ENCODE data around the gene CSNK2A3.
"Not testable (repeated sequence)": the region's sequence is repeated elsewhere in the genome, so short reads cannot be mapped to it uniquely, and the experiment has no call there.

The CSNK2A3 gene

GRCh38 chr11:11380883-11381282 is 27.8 kb upstream of the CSNK2A3 start:
- DNase-seq: no peak

- DNase-seq: no peak
Measured at GRCh38 chr11:11380340-11380739, 27.3 kb upstream of the CSNK2A3 start.

GRCh38 chr11:11379661-11380060 is 26.6 kb upstream of the CSNK2A3 start:
- no peak for DNase-seq

DNA sequence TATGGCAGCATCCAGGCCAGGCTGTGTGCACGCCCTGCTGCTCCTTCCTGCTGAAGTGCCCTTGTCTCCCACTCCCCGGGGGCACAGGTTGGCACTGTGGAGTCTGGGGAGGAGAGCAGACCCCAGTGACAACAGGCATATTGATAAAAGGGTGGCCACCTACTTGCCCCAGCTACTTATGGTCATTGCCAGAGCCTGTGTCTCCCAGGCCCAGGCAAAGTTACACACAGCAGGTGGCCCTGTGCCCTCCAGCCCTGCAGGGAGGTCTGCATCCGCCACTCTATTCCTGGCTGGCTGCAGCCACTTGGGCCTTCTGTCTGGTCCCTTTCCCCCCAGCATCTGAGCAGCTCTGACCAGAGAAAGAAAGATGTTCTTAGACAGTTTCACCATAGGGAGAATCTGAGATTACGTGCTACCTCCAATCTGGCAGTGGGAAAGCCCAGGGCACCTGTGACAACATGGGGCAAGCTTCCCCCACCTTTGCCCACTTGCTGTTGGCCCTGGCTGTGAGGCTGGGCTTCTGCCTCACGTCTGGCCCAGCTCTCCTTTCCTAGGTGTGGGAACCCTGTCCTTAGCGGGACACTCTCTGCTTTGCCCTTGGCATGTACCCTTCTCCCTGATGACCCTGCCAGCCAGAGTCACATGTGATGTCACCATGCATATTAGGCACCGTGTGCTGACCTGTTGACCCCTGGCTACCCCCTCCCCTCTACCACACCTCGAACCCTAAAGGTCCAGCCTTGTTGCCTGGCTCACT is 25.3 kb upstream of the CSNK2A3 start:
- DNase-seq: no peak

DNA sequence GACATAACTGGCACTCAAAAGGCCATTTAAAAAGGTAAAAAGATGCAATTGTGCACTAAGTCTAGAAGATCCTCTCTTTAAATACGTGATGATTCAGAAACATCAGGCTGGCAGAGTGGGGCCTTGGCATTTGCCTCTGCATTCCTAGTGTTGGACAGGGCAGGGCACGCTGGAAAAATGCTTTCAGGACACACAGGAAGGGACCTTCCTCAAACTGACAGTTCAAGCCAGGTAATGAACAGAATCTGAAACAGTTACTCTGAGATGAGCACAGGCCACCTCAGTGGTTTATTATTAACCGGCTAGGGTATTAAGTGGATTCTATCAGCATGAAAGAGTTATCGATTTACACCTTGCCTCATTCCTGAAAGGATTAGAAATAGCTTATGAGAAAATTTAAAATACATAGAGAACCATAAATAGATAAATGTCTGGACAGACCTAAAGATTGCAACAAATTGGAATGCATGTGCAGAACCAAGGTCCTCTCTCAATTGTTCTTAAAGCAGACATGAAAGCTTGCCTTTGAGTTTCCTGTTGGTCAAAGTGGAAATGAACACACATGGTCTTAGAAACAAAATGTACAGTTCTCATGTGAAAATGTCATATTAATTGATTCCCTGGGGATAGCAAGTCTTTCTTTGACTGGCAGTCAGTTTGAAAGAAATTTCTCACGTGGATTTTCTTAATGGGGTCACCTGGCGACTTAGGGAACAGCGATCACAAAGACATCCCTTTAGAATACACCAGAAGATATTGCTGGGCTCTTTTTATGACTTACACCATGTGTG is 21.5 kb upstream of the CSNK2A3 start:
- DNase-seq: no peak

- DNase-seq: no peak
Measured at GRCh38 chr11:11373934-11374333, 20.9 kb upstream of the CSNK2A3 start.

DNA sequence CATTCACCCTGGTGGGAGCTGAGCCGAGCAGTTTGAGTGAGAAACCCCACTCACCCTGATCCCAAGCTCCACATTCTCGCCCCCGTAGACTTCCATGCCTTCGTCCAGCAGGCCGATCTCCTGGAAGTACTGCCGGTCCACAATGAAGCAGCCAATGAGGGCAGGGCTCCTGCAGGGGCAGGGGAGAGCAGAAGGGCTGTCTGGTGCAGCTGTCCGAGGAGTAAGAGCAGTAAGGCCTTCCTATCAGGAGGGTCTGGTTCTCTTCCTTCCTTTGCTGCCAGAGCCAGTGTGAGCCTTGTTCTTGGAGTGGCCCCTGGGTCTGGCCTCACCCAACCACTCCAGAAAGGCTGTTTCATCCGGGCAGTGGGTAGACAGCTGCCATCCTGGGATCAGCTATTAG is 19.4 kb upstream of the CSNK2A3 start:
- DNase-seq: no peak

DNA sequence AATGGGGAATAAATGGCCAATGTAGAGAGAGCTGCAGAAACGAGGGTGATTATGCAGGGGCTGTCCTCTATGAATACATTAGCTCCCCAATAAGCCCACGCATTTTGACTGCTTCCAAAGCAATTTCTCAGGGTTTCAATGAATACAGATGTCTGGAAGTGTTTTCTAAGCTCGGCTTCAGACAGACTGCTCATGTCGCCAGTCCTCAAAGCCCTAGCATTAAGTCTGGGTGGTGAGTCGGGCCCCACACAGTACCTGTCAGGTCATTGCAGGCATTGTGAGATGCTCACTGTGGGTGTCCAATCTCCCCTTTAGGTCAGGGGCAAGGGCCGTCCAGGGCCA is 17.9 kb upstream of the CSNK2A3 start:
- DNase-seq: no peak

- no peak for DNase-seq
Measured at GRCh38 chr11:11370255-11370961, 17.4 kb upstream of the CSNK2A3 start.

DNA sequence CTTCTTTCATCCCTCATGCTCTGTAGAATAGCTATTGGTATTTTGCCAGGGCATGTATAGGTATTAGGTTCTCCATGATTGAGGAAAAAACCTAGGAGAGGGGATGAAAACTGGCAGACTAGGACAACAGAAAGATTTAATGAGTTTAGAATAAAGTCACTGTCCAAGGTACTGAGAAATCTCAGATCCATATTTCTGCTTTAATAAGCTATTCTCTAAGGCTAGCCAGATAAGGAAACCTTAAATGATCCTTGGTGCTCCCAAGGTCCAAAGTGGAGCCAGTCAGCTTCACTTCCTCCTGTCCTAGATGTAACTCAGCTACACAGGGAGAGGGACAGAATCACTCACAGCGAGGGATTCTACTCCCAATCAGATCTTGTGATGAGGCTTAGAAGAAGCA is 13.7 kb upstream of the CSNK2A3 start:
- DNase-seq: no peak

DNA sequence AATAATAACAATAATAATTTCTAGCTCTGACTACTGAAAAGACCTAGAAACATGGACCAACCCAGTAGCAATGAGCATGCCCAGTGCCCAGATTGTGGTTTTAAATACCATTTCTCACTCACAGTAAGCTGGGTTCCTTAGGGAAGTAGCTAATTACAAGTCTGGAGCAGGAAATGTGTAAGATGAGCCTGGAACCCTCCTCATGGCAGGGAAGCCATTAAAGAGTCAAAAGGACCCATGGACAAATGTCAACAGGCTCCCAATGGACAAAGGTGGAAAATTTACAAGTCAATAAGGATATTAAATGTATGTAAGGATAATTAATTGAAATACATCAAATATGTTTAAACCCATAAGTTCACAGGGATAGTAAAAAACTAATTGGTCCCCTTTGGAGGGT is 10.6 kb upstream of the CSNK2A3 start:
- no peak for DNase-seq

DNA sequence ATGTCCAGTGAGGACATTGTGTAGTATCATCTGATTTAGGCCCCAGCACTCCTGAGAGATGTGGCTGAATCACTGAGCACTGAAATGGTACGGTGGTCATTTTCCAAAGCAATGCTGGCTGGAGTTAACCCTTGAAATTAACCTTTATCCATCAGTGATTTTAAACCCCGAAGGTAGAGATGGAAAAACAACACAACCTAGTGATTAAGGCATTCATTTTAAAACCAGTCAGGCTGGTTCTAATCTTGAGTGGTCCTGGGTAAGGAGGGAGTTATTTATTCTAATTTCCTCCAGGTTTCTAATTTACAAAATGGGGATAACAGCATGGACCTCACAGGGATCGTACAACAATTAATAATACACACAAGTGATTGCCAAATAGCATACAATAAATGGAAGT is 6.6 kb upstream of the CSNK2A3 start:
- DNase-seq: no peak

GRCh38 chr11:11356842-11357241 is 3.8 kb upstream of the CSNK2A3 start:
- no peak for DNase-seq

GRCh38 chr11:11351851-11352250 is 1.2 kb downstream of the CSNK2A3 start:
- not testable (repeated sequence) for DNase-seq

DNA sequence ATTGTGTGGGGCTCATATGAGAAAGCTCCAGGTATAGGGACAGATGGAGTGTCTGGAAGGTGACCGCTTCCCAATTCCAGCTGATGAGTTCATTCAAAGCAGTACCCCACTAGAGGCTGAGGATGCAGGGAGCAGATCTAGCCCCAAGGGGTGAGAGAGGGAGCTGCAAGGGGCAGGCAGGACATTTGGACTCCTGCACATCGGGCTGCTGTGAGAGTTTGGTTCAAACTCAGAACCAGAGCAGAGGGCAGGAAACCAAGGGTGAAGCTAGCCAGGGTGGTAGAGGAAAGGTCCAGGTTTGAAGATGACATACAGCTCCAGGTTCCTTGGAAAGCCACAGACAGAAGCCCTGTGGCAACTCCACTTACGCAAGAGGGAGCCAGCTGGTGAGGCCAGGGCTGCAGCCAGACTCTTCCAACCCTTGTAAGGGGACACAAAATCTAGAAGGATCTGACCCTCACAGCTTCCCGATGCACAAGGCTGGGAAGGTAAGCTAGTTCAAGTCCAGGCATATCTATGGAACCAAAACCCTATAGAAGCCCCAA is 1.9 kb downstream of the CSNK2A3 start:
- no peak for DNase-seq

GRCh38 chr11:11349870-11350337 is 3.1 kb downstream of the CSNK2A3 start:
- peak; percentile 42 for DNase-seq

DNA sequence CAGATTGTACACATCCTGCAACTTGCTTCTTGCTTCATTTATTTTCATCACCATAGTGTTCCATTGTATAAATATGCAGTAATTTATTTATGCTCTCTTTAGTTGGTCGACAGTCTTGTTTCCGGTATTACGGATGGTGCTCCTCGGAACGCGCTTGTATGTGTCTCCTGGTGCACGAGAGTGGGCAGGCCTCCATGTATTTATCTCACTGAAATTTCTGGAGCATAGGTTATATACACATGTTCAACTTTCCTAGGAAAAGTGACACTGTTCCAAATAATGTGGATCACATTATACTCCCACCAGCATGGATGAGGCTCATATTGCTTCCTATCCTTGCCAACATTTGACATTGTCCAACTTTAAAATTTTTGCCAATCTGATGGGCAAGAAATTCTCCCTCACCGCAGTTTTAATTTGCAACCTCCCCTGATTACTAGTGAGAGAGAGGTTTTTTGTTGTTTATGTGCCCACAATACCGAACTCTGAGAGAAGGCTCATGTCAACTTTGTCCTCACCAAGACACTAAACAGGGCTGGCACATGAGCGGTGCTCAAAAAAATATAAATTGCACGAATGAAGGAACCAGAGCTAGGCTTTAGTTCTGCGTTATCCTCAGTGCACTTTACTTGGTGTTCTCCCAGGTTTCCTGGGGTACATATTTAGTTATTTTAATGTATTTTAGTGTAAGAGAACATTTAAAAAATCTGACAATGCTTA is 3.8 kb downstream of the CSNK2A3 start:
- DNase-seq: no peak

DNA sequence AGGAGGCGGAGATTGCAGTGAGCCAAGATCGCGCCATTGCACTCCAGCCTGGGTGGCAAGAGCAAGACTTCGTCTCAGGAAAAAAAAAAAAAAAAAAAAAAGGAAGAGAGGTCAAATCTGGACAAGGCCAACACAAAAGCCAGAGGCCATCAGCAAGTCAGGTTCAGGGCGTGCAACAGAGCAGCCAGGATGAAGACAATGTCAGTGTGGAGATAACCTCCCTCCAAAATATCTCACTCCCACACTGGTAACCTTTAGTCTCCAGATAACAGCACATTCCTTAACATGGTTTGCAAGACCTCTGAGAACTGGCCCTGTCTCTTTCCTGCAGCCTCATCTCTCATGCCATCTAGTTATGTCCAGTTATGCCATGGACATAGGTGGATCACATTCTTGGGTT is 4.7 kb downstream of the CSNK2A3 start:
- no peak for DNase-seq

DNA sequence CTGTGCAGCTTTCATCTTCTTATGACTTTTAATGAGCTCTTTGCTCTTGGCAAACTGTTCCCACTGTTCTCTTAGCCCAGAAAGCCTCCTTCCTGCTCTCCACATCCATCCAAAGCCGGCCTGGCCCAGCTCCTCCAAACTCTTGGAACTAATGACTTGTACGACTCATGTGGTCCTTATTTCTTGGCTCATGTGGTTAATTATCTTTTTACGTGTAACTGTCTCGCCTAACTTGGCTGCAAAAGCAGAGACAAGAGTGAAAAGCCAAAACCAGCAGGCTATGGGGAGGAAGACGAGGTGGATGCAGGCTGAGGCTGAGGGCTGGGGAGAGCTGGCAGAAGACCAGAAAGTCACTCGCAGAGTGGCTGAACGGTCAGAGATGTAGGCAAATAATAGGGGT is 5.5 kb downstream of the CSNK2A3 start:
- DNase-seq: no peak

DNA sequence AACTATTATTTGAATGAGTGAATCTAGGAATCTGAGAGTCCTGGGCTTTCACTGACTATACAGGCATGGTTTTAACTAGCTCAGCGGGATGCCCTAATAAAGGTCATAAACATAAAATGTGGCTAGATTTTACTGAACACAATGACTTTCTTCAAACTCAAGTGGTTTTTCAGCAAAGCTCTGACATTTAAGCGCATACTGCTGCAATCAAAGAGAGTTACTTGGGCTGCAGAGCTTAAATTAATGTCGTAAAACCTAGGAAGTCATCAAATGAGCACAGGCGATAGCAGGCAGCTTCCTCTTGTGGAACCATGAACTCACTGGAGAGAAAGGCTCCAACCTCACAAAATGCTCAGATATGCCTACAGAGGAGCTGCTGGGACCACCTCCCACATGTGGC is 6.7 kb downstream of the CSNK2A3 start:
- DNase-seq: no peak

GRCh38 chr11:11345099-11345498 is 8.0 kb downstream of the CSNK2A3 start:
- DNase-seq: no peak

DNA sequence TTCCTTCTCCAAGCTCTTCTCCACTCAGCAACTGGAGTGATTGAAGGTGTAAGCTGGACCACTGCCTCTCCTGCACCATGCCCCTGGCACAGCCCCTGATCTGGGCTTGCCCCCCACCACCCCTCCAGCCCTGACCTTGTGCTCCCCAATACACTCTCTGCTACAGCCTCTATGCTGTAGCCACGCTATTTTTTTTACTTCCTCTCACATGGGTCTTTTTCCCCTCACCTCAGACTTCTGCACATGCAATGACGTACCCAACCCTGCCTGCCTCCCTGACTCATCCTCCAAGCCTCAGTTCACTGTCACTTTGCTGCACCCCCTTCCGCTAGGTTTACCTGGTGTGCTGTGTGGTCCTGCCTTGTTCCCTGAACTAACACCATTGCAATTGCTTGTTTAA is 9.0 kb downstream of the CSNK2A3 start:
- no peak for DNase-seq
